Spleen (tissue), 11 donors: ENCODE results near the gene PTPRCAP. TPM values are rescaled to one million over a fixed set of nuclear protein-coding genes. Genes with fewer than 3 reads are reported as not detected.

ENCODE experiments used
- DNase-seq: peaks from one replicate; pipeline ENCODE4 v3.0.0-alpha.2; 2020
- H3K27ac ChIP-seq, 8 donors: fragments of 200-600 bp; sonication (generic) in 7 of 8; 1 replicate in 4 of 8; 2 replicates in 4 of 8; pipeline versions ENCODE4 v1.5.0 to v1.8.0; 2016 to 2021; ENCODE audit warnings: inconsistent platforms in 4 of 8, mild to moderate bottlenecking in 4 of 8, moderate library complexity in 1 of 8
- H3K27me3 ChIP-seq, 7 donors: fragments of 200-600 bp; sonication (generic) in 6 of 7; replicated peaks in 1 of 7; 1 replicate in 4 of 7; 2 replicates in 3 of 7; pipeline versions ENCODE4 v1.5.0 to v1.8.0; 2016 to 2021; ENCODE audit warnings: inconsistent platforms in 3 of 7, mild to moderate bottlenecking in 1 of 7
- H3K36me3 ChIP-seq, 6 donors: fragments of 200-600 bp; sonication (generic) in 5 of 6; 1 replicate in 4 of 6; 2 replicates in 2 of 6; pipeline versions ENCODE4 v1.5.0 to v1.8.0; 2016 to 2021; ENCODE audit warnings: inconsistent platforms in 2 of 6
- H3K4me1 ChIP-seq, 6 donors: fragments of 200-600 bp; sonication (generic) in 5 of 6; 1 replicate in 3 of 6; 2 replicates in 3 of 6; pipeline versions ENCODE4 v1.5.0 to v1.8.0; 2016 to 2021; ENCODE audit warnings: inconsistent platforms in 3 of 6
- H3K4me3 ChIP-seq, 8 donors: fragments of 200-600 bp; sonication (generic) in 7 of 8; 1 replicate in 4 of 8; 2 replicates in 4 of 8; pipeline versions ENCODE4 v1.5.0 to v1.8.0; 2016 to 2021; ENCODE audit warnings: inconsistent platforms in 4 of 8, mild to moderate bottlenecking in 4 of 8, moderate library complexity in 2 of 8
- H3K9me3 ChIP-seq, 8 donors: fragments of 200-600 bp; sonication (generic) in 7 of 8; 1 replicate in 4 of 8; 2 replicates in 4 of 8; pipeline versions ENCODE4 v1.5.0 to v1.8.0; 2016 to 2021; ENCODE audit warnings: inconsistent platforms in 4 of 8
- CTCF ChIP-seq, 11 experiments: fragments of 200-600 bp in 7 of 11; fragments of 450-650 bp in 4 of 11; sonication (generic) in 4 of 11; IDR thresholded peaks in 8 of 11; conservative IDR thresholded peaks in 3 of 11; 1 replicate in 7 of 11; 2 replicates in 4 of 11; pipeline versions ENCODE4 v1.4.0 to v1.8.0; 2016 to 2021; ENCODE audit warnings: antibody characterized with exemption in 11 of 11, inconsistent platforms in 4 of 11, mild to moderate bottlenecking in 1 of 11
- POLR2A ChIP-seq, 3 donors: fragments of 450-650 bp; IDR thresholded peaks; one replicate each; pipeline ENCODE4 v1.5.1; 2017; ENCODE audit warnings: antibody characterized with exemption in 3 of 3, mild to moderate bottlenecking in 1 of 3
- POLR2AphosphoS5 ChIP-seq, 3 donors: sonication (generic); formaldehyde crosslinking; IDR thresholded peaks; one replicate each; pipeline ENCODE4 v1.5.1; 2017; ENCODE audit warnings: antibody characterized with exemption in 3 of 3
- WGBS, 5 donors: extraction: QIAGEN DNeasy Blood & Tissue Kit in 3 of 5; methylation state at CpG; one replicate each; pipeline versions ENCODE4 v1.1.5 to v1.1.7; 2013 to 2018; 5-methylcytosine and 5-hydroxymethylcytosine counted together
- intact Hi-C: fragments of 100-400 bp; cut with DNase I; formaldehyde crosslinking; loops from one replicate; pipeline ENCODE4 v1.15.0; 2023; ENCODE audit warnings: low total_unique reads
- polyA plus RNA-seq, 3 donors: library from polyadenylated mRNA; stranded (reverse); fragments of 200-250 nt; gene quantifications; one replicate each; pipeline ENCODE4 v1.2.1, GENCODE V29; 2013
- total RNA-seq, 7 donors: library from RNA; depleted of rRNA in 3 of 7; stranded (reverse); fragments of >200 nt in 3 of 7; fragmentation: NEBNext Ultra II Directional in 4 of 7; extraction: Animal tissue kit (Norgen Biotek cat#: 25700) in 4 of 7; gene quantifications; one replicate each; pipeline versions ENCODE4 v1.1.0 to v1.2.1, GENCODE V29; 2016 to 2021
- donor health status: healthy with polysubstance abuse.
- donor health status: DM: no; HTN: no; CAD: no; lungs with moderate emphysema.
- donor health status: DM: no; HTN: no; CAD: no.
- donor health status: Bipolar disorder and iron deficiency.
- donor health status: healthy.
- donor health status: DM: no; HTN: no; CAD: no.
- donor health status: DM: yes; HTN: yes; CAD: no.

The PTPRCAP gene
- total and polyA plus RNA-seq, 10 donors = 119 to 557 (median 238) TPM

GRCh38 chr11:67484847-67485311 is 47.4 kb upstream of the PTPRCAP start:
- peak; percentile 91 for DNase-seq
- Histone ChIP-seq H3K27me3 (no peaks in the 10 kb centered on the region), H3K36me3 (peaks cover 0 to 35% (median 27%) of the 10 kb centered on the region in 6 donors), H3K9me3 (no peaks in the 10 kb centered on the region), H3K4me3 (peak overlapping the region in 7 of 8 donors; percentile 11 to 81 (median 53)), H3K27ac (peak overlapping the region; percentile 91 to 97 (median 92)), H3K4me1 (peaks cover 31 to 66% (median 52%) of the 10 kb centered on the region in 6 donors)
- WGBS, 5 donors = 20 to 31% (median 27%) methylated on average over 11 of the region's 11 CpGs
- intact Hi-C loops = no loop called here
- peak; percentile 29 to 80 (median 64) for TF ChIP-seq POLR2AphosphoS5 (IDR thresholded peaks at IDR 0.05)
- no peak for TF ChIP-seq CTCF (IDR thresholded peaks at IDR 0.05 in 8 of 11, conservative IDR thresholded peaks at IDR 0.05 in 3 of 11)

DNA sequence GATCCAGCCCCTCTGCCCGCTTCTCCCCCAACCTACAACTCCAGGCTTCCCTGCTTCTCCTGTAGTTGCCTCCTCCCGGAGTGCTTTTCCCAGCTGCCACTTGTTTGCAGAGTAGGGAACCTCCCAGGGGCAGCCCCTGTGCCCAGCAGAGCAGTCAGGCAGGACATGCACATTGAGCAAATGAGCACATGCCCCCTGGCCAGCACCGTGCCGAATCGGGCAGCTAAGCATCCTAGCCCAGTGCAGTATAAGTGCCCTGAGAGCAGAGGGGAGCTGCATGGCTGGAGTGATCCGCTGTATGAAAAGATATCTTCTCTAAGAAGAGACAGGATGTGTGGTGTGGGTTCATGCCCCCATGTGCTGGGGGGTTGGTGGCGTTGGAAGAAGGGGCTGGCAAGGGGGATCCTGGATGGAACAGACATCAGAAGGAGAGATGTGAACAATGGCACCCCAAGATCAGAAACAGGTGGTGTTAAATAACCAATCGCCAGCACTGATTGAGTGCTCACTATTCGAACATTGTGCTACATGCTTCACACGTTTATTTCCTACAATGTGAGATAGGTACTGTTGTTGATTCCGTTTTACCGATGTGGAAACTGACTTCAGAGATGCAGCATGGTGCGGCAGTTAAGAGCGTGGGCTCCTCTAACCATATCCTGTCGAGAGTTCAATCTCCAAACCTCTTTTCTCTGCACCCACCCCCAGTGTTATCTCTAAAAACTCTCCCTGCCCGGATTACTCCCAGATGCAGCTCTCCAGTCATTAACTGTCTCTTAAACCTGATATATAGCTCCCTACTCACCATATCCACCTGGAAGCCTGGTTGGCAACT is 46.6 kb upstream of the PTPRCAP start:
- intact Hi-C loops = no loop called here
- Histone ChIP-seq H3K27me3 (no peaks in the 10 kb centered on the region), H3K36me3 (peaks cover 0 to 26% (median 18%) of the 10 kb centered on the region in 6 donors), H3K4me1 (peaks cover 31 to 66% (median 52%) of the 10 kb centered on the region in 6 donors), H3K9me3 (no peaks in the 10 kb centered on the region), H3K4me3 (peak overlapping the region; percentile 49 to 81 (median 53)), H3K27ac (peak overlapping the region; percentile 91 to 97 (median 92))
- no peak for DNase-seq
- TF ChIP-seq CTCF (IDR thresholded peaks at IDR 0.05 in 8 of 11, conservative IDR thresholded peaks at IDR 0.05 in 3 of 11) (no peak), POLR2A (IDR thresholded peaks at IDR 0.05) (no peak), POLR2AphosphoS5 (IDR thresholded peaks at IDR 0.05) (peak in 2 of 3 donors; percentile 13 to 33)
- 61 to 68% (median 62%) methylated on average over 16 of the region's 16 CpGs for WGBS, 5 donors

GRCh38 chr11:67482827-67483798 is 45.6 kb upstream of the PTPRCAP start, which contains the start of gene AIP:
Gene AIP, plus strand, starts transcription at chr11:67483026. Its CDS starts 133 bp downstream, at chr11:67483159.
- no peaks in the 10 kb centered on the region for H3K9me3 ChIP-seq
- H3K4me1 ChIP-seq = peaks cover 31 to 61% (median 52%) of the 10 kb centered on the region in 6 donors
- peak within 1 kb of the TSS; percentile 49 to 81 (median 53) for H3K4me3 ChIP-seq
- H3K27me3 ChIP-seq = no peaks in the 10 kb centered on the region
- 8 to 10% (median 10%) methylated on average over 56 to 60 of the region's 60 CpGs for WGBS, 5 donors
- peaks cover 0 to 17% (median 13%) of the 10 kb centered on the region in 6 donors for H3K36me3 ChIP-seq
- TF ChIP-seq CTCF (IDR thresholded peaks at IDR 0.05 in 8 of 11, conservative IDR thresholded peaks at IDR 0.05 in 3 of 11) = peak in 7 of 11 experiments; percentile 27 to 53 (median 45)
- TF ChIP-seq POLR2AphosphoS5 (IDR thresholded peaks at IDR 0.05) = peak; percentile 92 to 97 (median 94)
- TF ChIP-seq POLR2A (IDR thresholded peaks at IDR 0.05) = peak in 2 of 3 donors; percentile 18 to 57
- intact Hi-C loops = no loop called here
- peak; percentile 98 for DNase-seq
- peak within 1 kb of the TSS; percentile 91 to 97 (median 92) for H3K27ac ChIP-seq
